Measurements from ENCODE around the gene STRN3.
A peak's percentile ranks its signal among the peaks of the same experiment; 100 is the strongest.

The STRN3 gene

DNA sequence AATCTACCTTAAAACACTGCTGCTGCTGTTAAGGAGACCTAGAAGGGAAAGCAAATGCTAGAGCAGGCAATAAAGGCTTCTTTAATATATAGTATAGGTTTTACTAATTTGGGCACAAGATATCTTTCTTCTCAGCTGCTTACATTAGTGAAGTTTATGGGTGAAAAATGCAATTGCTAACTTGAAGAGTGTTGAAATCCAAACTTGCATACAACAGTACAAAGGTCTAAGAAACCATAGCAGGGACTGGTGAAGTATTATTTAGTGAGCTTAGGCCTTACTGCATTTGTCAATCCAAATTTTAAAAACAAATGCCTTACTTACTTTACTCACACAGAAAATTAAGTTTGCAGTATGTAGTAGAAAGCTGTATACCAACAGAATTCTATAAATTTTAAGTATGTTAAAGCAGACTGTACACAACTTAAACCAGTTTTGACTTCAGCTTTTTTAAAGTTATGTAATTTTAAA is 2.1 kb downstream of the STRN3 start:
- H4K20me1 ChIP-seq (ENCODE audit: insufficient read depth, low read length) = no peaks in the 10 kb centered on the region
- peak overlapping the region; percentile 72 for H3K27ac ChIP-seq (ENCODE audit: low read depth, low read length, poor library complexity, severe bottlenecking)
- no peaks in the 10 kb centered on the region for H3K9me2 ChIP-seq (ENCODE audit: low read depth, low read length)
- no peak overlapping the region for H2AFZ ChIP-seq (ENCODE audit: low read length)
- H3K27me3 ChIP-seq (ENCODE audit: insufficient read depth, low read length) = no peaks in the 10 kb centered on the region
- H3K9me3 ChIP-seq (ENCODE audit: low read length) = no peaks in the 10 kb centered on the region
- peaks cover 33% of the 10 kb centered on the region for H3K4me1 ChIP-seq (ENCODE audit: insufficient read depth, low read length, severe bottlenecking)
- TF ChIP-seq EZH2 (IDR thresholded peaks at IDR 0.05; ENCODE audit: borderline replicate concordance, low read length) = no peak
- TF ChIP-seq, protein P1, sequence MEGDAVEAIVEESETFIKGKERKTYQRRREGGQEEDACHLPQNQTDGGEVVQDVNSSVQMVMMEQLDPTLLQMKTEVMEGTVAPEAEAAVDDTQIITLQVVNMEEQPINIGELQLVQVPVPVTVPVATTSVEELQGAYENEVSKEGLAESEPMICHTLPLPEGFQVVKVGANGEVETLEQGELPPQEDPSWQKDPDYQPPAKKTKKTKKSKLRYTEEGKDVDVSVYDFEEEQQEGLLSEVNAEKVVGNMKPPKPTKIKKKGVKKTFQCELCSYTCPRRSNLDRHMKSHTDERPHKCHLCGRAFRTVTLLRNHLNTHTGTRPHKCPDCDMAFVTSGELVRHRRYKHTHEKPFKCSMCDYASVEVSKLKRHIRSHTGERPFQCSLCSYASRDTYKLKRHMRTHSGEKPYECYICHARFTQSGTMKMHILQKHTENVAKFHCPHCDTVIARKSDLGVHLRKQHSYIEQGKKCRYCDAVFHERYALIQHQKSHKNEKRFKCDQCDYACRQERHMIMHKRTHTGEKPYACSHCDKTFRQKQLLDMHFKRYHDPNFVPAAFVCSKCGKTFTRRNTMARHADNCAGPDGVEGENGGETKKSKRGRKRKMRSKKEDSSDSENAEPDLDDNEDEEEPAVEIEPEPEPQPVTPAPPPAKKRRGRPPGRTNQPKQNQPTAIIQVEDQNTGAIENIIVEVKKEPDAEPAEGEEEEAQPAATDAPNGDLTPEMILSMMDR (IDR thresholded peaks at IDR 0.05; ENCODE audit: low read length) = no peak
- H3K36me3 ChIP-seq (ENCODE audit: insufficient read depth, low read length) = peaks cover 32% of the 10 kb centered on the region
- peak overlapping the region; percentile 97 for H3K4me2 ChIP-seq (ENCODE audit: low read length)
- H3K9ac ChIP-seq (ENCODE audit: low read length) = peak overlapping the region; percentile 98
- peak overlapping the region; percentile 95 for H3K4me3 ChIP-seq (ENCODE audit: low read depth, low read length, poor library complexity, severe bottlenecking)
- peaks cover 67% of the 10 kb centered on the region for H3K79me2 ChIP-seq (ENCODE audit: insufficient read depth, low read length)
- H3F3A ChIP-seq (ENCODE audit: insufficient read depth, low read length) = no peaks in the 10 kb centered on the region

DNA sequence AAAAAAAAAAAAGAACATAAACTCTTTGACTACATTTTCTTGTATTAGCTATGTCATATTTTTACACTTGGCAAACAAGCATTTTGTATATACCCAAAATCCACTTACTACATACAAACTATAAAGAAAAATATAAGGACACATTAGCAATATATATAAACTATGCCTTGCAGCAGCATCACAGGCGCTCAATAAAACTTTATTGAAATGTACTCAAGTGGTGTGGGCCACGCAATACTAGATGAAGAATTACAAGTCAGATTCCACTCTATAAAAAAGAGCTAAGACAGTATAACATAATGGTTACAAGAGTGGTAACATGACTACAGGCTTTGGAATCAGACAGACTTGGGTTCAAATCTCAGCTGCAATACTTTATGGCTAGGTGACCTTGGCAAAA is 3.8 kb downstream of the STRN3 start:
- H3K9me2 ChIP-seq (ENCODE audit: low read depth, low read length) = no peaks in the 10 kb centered on the region
- no peak overlapping the region for H3K4me3 ChIP-seq (ENCODE audit: low read depth, low read length, poor library complexity, severe bottlenecking)
- H3K9me3 ChIP-seq (ENCODE audit: low read length) = no peaks in the 10 kb centered on the region
- peaks cover 39% of the 10 kb centered on the region for H3K36me3 ChIP-seq (ENCODE audit: insufficient read depth, low read length)
- no peak overlapping the region for H3K27ac ChIP-seq (ENCODE audit: low read depth, low read length, poor library complexity, severe bottlenecking)
- H3K27me3 ChIP-seq (ENCODE audit: insufficient read depth, low read length) = no peaks in the 10 kb centered on the region
- no peak overlapping the region for H3K9ac ChIP-seq (ENCODE audit: low read length)
- H4K20me1 ChIP-seq (ENCODE audit: insufficient read depth, low read length) = no peaks in the 10 kb centered on the region
- no peak overlapping the region for H2AFZ ChIP-seq (ENCODE audit: low read length)
- TF ChIP-seq, protein P1 (IDR thresholded peaks at IDR 0.05; ENCODE audit: low read length) = no peak
- no peak for TF ChIP-seq EZH2 (IDR thresholded peaks at IDR 0.05; ENCODE audit: borderline replicate concordance, low read length)
- H3K79me2 ChIP-seq (ENCODE audit: insufficient read depth, low read length) = peaks cover 83% of the 10 kb centered on the region
- H3K4me1 ChIP-seq (ENCODE audit: insufficient read depth, low read length, severe bottlenecking) = peaks cover 32% of the 10 kb centered on the region
- no peak overlapping the region for H3K4me2 ChIP-seq (ENCODE audit: low read length)
- no peaks in the 10 kb centered on the region for H3F3A ChIP-seq (ENCODE audit: insufficient read depth, low read length)

DNA sequence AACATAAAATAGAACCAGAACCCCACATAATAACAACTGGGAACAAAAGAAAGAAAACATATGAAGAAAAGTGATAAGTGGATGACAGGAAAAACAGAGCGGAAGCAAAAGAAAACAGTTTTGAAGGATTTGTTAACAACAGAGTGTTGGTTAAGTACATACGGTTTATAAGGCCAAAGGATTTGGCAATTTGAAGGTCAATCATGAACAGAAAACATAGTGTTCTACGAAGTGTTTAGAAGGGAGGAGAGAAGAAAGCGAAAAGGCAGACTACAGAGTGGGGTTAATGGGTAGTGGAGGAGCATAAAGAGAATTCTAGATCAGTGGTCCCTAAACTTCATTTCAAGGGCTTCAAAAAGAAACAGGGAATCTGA is 4.6 kb downstream of the STRN3 start:
- H3F3A ChIP-seq (ENCODE audit: insufficient read depth, low read length) = no peaks in the 10 kb centered on the region
- H3K9me3 ChIP-seq (ENCODE audit: low read length) = no peaks in the 10 kb centered on the region
- H3K36me3 ChIP-seq (ENCODE audit: insufficient read depth, low read length) = peaks cover 39% of the 10 kb centered on the region
- no peak overlapping the region for H3K27ac ChIP-seq (ENCODE audit: low read depth, low read length, poor library complexity, severe bottlenecking)
- no peaks in the 10 kb centered on the region for H3K27me3 ChIP-seq (ENCODE audit: insufficient read depth, low read length)
- H2AFZ ChIP-seq (ENCODE audit: low read length) = no peak overlapping the region
- TF ChIP-seq, protein P1 (IDR thresholded peaks at IDR 0.05; ENCODE audit: low read length) = no peak
- TF ChIP-seq EZH2 (IDR thresholded peaks at IDR 0.05; ENCODE audit: borderline replicate concordance, low read length) = no peak
- no peaks in the 10 kb centered on the region for H4K20me1 ChIP-seq (ENCODE audit: insufficient read depth, low read length)
- H3K4me2 ChIP-seq (ENCODE audit: low read length) = no peak overlapping the region
- H3K9ac ChIP-seq (ENCODE audit: low read length) = no peak overlapping the region
- H3K4me3 ChIP-seq (ENCODE audit: low read depth, low read length, poor library complexity, severe bottlenecking) = no peak overlapping the region
- peaks cover 25% of the 10 kb centered on the region for H3K4me1 ChIP-seq (ENCODE audit: insufficient read depth, low read length, severe bottlenecking)
- peaks cover 89% of the 10 kb centered on the region for H3K79me2 ChIP-seq (ENCODE audit: insufficient read depth, low read length)
- no peaks in the 10 kb centered on the region for H3K9me2 ChIP-seq (ENCODE audit: low read depth, low read length)

Data from OCI-LY1 (cell line).